HepG2 (cell line): ENCODE results near the gene MARK4. TPM values are rescaled to one million over a fixed set of nuclear protein-coding genes. Genes with fewer than 3 reads are reported as not detected.
"Not testable (repeated sequence)": the region's sequence is repeated elsewhere in the genome, so short reads cannot be mapped to it uniquely, and the experiment has no call there.

Experiments
- ATAC-seq: fragments of 200-7000 bp; cut with Tn5 transposase; 3 replicates; pipeline ENCODE4 v1.9.1; 2020; ENCODE audit warnings: mild to moderate bottlenecking, moderate library complexity
- BruUV-seq: library from RNA; stranded (reverse); fragments of 400-500 nt; replicated peaks from 2 replicates; lab custom pipeline; 2021; lab: Mats Ljungman, UMichigan
- CTCF ChIA-PET: fragments of 300-600 bp; formaldehyde crosslinking; extraction: SDS; loops from one replicate; lab custom pipeline; 2021; ENCODE audit warnings: low total read pairs, inconsistent platforms, low intra/inter-chr PET ratio; lab: Yijun Ruan, JAX
- POLR2A ChIA-PET: fragments of 350-600 bp; sonication (Branson Sonifier 250); formaldehyde crosslinking; loops from one replicate; lab custom pipeline; 2020; ENCODE audit warnings: antibody characterized with exemption, inconsistent platforms; lab: Yijun Ruan, JAX
- DNase-seq: peaks from one replicate; pipeline ENCODE4 v3.0.0-alpha.2; 2015; ENCODE audit warnings: low spot score
- FAIRE-seq: peaks from 3 replicates; lab custom pipeline; 2011; peaks lifted over from hg19 to GRCh38; lab: Jason Lieb, UNC
- H2AFZ ChIP-seq: one replicate; pipeline ENCODE4 v1.6.1; 2011; ENCODE audit warnings: low read length, inconsistent platforms
- H3K27ac ChIP-seq: fragments of 300-600 bp; 3 replicates; pipeline ENCODE4 v1.8.0; 2011; ENCODE audit warnings: mixed run types, mild to moderate bottlenecking, mixed read lengths, low read length, inconsistent platforms; ENCODE audit not compliant: insufficient read depth; ENCODE audit errors: extremely low read length
- H3K27me3 ChIP-seq, 2 experiments: fragments of 200-600 bp in 1 of 2; 2 replicates in 1 of 2; 3 replicates in 1 of 2; pipeline versions ENCODE4 v1.6.0 to v1.8.0; 2011; ENCODE audit warnings: low read length in 2 of 2, mild to moderate bottlenecking in 2 of 2, moderate library complexity in 2 of 2, inconsistent platforms in 1 of 2; ENCODE audit not compliant: insufficient read depth in 2 of 2, control insufficient read depth in 1 of 2
- H3K36me3 ChIP-seq, 2 experiments: fragments of 200-600 bp in 1 of 2; replicated peaks in 1 of 2; 2 replicates in 1 of 2; 3 replicates in 1 of 2; pipeline versions ENCODE4 v1.5.1 to v1.8.0; 2011; ENCODE audit warnings: low read length in 2 of 2, inconsistent platforms in 1 of 2; ENCODE audit not compliant: insufficient read depth in 2 of 2, control insufficient read depth in 1 of 2
- H3K4me1 ChIP-seq: 2 replicates; pipeline ENCODE4 v1.5.1; 2012; ENCODE audit warnings: low read length, inconsistent platforms; ENCODE audit not compliant: insufficient read depth
- H3K4me2 ChIP-seq: 2 replicates; pipeline ENCODE4 v1.6.0; 2011; ENCODE audit warnings: low read depth, low read length, inconsistent platforms
- H3K4me3 ChIP-seq, 3 experiments: fragments of 200-600 bp in 1 of 3; sonication (generic), shearing (Covaris generic) in 1 of 3; replicated peaks in 1 of 3; 2 replicates each; pipeline ENCODE4 v1.5.1; 2011 to 2016; ENCODE audit warnings: low read length in 3 of 3, inconsistent platforms in 2 of 3, low read depth in 2 of 3, mild to moderate bottlenecking in 2 of 3, control low read depth in 1 of 3, mixed read lengths in 1 of 3; ENCODE audit not compliant: insufficient read depth in 1 of 3
- H3K79me2 ChIP-seq: one replicate; pipeline ENCODE4 v1.6.1; 2011; ENCODE audit warnings: low read length, inconsistent platforms; ENCODE audit not compliant: insufficient read depth
- H3K9ac ChIP-seq: 2 replicates; pipeline ENCODE4 v1.6.0; 2011; ENCODE audit warnings: mild to moderate bottlenecking, low read depth, low read length, inconsistent platforms; ENCODE audit not compliant: insufficient read depth
- H3K9me3 ChIP-seq: 2 replicates; pipeline ENCODE4 v1.5.1; 2012; ENCODE audit warnings: mild to moderate bottlenecking, low read length
- H4K20me1 ChIP-seq: 2 replicates; pipeline ENCODE4 v1.6.0; 2011; ENCODE audit warnings: inconsistent platforms, mild to moderate bottlenecking, low read length, moderate library complexity; ENCODE audit not compliant: insufficient read depth
- ZBTB33 ChIP-seq: sonication (generic); formaldehyde crosslinking; IDR thresholded peaks from 2 replicates; pipeline ENCODE4 v1.4.0; 2020; ENCODE audit warnings: missing genetic modification reagents
- ZBTB38 ChIP-seq: sonication (generic); formaldehyde crosslinking; IDR thresholded peaks from 2 replicates; pipeline ENCODE4 v1.5.1; 2020; ENCODE audit warnings: mild to moderate bottlenecking, missing genetic modification reagents
- ZNF768 ChIP-seq: sonication (generic); formaldehyde crosslinking; IDR thresholded peaks from 2 replicates; pipeline ENCODE4 v1.4.0; 2020; ENCODE audit warnings: missing genetic modification reagents
- WGBS: methylation state at CpG from one replicate; pipeline ENCODE4 v1.1.6; 2017; ENCODE audit warnings: low lambda C conversion rate; 5-methylcytosine and 5-hydroxymethylcytosine counted together
- in situ Hi-C: cut with HindIII; loops from 2 replicates; pipeline ENCODE4 v1.10.0; 2017; ENCODE audit warnings: low pct_unique_long_range_greater_than_20kb; ENCODE audit not compliant: extremely low pct_ligation_motif_present
- intact Hi-C: fragments of 100-400 bp; cut with micrococcal nuclease; formaldehyde crosslinking; loops from one replicate; pipeline ENCODE4 v1.10.0; 2022; ENCODE audit not compliant: unreplicated experiment
- polyA plus RNA-seq, 8 experiments: library from polyadenylated mRNA; depleted of rRNA in 3 of 8; stranded (reverse) in 7 of 8; unstranded in 1 of 8; fragments of >200 nt; fragmentation: Illumina TruSeq in 4 of 8; extraction: Trizol in 4 of 8; gene quantifications; 2 replicates each; pipeline versions ENCODE4 v1.2.1 to v1.2.3, GENCODE V29; 2011 to 2016; ENCODE audit warnings: low read depth in 4 of 8, missing spikeins in 1 of 8, mixed read lengths in 1 of 8; ENCODE audit not compliant: insufficient read depth in 1 of 8
- total RNA-seq, 5 experiments: library from RNA; depleted of rRNA; stranded (reverse); fragments of >200 nt; fragmentation: Illumina TruSeq; extraction: Trizol; gene quantifications; 2 replicates each; pipeline ENCODE4 v1.2.3, GENCODE V29; 2016; ENCODE audit warnings: low read depth in 1 of 5

Gene MARK4
- total and polyA plus RNA-seq, 2 of the 13 experiments (the other 11 are each of a cell fraction or from before 2014, with no cell fraction given): 7.0 to 12.2 TPM

GRCh38 chr19:45267296-45267695 is 16.2 kb downstream of the MARK4 start (continued):
- TF ChIP-seq ZBTB33 (CRISPR knock-in tag): no peak
- TF ChIP-seq, all 625 proteins: peak for 0

- not testable (repeated sequence) for H3K27ac ChIP-seq, ATAC-seq
Measured at GRCh38 chr19:45269939-45270338, 18.9 kb downstream of the MARK4 start.

More at GRCh38 chr19:45269939-45270338, 18.9 kb downstream of the MARK4 start:
- H3K9ac ChIP-seq, H3K27me3 ChIP-seq, FAIRE-seq: not testable (repeated sequence)
- peaks cover 36% of the 10 kb centered on the region for H3K4me1 ChIP-seq
- 0 out of 2 replicates have a peak, but pooled peaks have one; percentile 10 for TF ChIP-seq ZNF768
- TF ChIP-seq ZBTB38 (CRISPR knock-in tag): 0 out of 2 replicates have a peak, but pooled peaks have one; percentile 22
- TF ChIP-seq ZBTB33 (CRISPR knock-in tag): peak; percentile 95
- TF ChIP-seq, all 625 proteins: peak for 3; not testable (repeated sequence) for 622
- 92% methylated on average over 11 of the region's 13 CpGs for WGBS
- intact Hi-C loops, BruUV-seq, H3K4me2 ChIP-seq, DNase-seq, in situ Hi-C loops, POLR2A ChIA-PET, H3K9me3 ChIP-seq, H2AFZ ChIP-seq, H4K20me1 ChIP-seq, H3K4me3 ChIP-seq, CTCF ChIA-PET, H3K79me2 ChIP-seq: not testable (repeated sequence)
- H3K36me3 ChIP-seq: peaks cover 11 to 15% of the 10 kb centered on the region in 2 experiments; a peak in 4 of 5 replicates
